OCI-LY7 (cell line): ENCODE measurements around the gene RPSA.

Experiments
- EZH2phosphoT487 ChIP-seq: fragments of 200-600 bp; sonication (generic); IDR thresholded peaks from 2 replicates; pipeline ENCODE4 v1.6.1; 2018; ENCODE audit warnings: low read depth, borderline replicate concordance, mild to moderate bottlenecking, mixed run types, antibody characterized with exemption, low read length, moderate library complexity, mixed read lengths
- TF ChIP-seq, protein P1 (sequence below): fragments of 200-600 bp; sonication (generic); conservative IDR thresholded peaks from 2 replicates; pipeline ENCODE4 v1.5.1; 2014; ENCODE audit warnings: mild to moderate bottlenecking, antibody characterized with exemption, low read length, moderate library complexity, mixed read lengths

DNA sequence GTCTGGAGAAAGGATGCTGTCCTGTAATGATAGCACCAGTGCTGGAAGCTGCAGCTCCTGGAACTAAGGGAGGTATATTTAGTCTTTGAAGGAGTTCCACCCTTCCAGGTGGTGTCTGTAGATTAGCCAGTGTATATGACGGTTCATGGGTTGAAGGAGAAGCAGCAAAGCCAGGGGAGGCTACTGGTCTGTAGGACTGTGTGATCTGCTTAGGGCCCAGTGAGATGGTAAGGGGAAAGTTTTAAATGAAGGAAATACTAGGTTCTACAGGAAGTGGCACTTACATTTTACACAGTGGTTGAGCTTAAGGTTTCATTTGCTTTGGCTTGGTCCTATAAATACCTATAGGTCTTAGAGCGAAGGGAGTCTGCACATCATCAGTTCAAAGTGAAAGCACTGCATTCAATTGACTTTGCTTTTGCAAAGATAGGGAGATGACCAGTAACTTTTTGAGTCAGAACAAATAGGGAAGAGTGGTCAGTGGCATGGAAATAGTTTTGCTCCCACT, 17.7 kb upstream of the RPSA start:
- TF ChIP-seq, protein P1, sequence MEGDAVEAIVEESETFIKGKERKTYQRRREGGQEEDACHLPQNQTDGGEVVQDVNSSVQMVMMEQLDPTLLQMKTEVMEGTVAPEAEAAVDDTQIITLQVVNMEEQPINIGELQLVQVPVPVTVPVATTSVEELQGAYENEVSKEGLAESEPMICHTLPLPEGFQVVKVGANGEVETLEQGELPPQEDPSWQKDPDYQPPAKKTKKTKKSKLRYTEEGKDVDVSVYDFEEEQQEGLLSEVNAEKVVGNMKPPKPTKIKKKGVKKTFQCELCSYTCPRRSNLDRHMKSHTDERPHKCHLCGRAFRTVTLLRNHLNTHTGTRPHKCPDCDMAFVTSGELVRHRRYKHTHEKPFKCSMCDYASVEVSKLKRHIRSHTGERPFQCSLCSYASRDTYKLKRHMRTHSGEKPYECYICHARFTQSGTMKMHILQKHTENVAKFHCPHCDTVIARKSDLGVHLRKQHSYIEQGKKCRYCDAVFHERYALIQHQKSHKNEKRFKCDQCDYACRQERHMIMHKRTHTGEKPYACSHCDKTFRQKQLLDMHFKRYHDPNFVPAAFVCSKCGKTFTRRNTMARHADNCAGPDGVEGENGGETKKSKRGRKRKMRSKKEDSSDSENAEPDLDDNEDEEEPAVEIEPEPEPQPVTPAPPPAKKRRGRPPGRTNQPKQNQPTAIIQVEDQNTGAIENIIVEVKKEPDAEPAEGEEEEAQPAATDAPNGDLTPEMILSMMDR, result no peak
- TF ChIP-seq EZH2phosphoT487, result no peak
